ENCODE results near the gene PLCH1. TPM values are rescaled to one million over a fixed set of nuclear protein-coding genes. Genes with fewer than 3 reads are reported as not detected.

Gene PLCH1
- total RNA-seq, 1 experiment from 2014 or later, result 3.8 TPM

- TF ChIP-seq, protein P1, sequence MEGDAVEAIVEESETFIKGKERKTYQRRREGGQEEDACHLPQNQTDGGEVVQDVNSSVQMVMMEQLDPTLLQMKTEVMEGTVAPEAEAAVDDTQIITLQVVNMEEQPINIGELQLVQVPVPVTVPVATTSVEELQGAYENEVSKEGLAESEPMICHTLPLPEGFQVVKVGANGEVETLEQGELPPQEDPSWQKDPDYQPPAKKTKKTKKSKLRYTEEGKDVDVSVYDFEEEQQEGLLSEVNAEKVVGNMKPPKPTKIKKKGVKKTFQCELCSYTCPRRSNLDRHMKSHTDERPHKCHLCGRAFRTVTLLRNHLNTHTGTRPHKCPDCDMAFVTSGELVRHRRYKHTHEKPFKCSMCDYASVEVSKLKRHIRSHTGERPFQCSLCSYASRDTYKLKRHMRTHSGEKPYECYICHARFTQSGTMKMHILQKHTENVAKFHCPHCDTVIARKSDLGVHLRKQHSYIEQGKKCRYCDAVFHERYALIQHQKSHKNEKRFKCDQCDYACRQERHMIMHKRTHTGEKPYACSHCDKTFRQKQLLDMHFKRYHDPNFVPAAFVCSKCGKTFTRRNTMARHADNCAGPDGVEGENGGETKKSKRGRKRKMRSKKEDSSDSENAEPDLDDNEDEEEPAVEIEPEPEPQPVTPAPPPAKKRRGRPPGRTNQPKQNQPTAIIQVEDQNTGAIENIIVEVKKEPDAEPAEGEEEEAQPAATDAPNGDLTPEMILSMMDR (IDR thresholded peaks at IDR 0.05 in 2 of 3, conservative IDR thresholded peaks at IDR 0.05 in 1 of 3; ENCODE audit: borderline replicate concordance in 1 of 3, insufficient read depth in 1 of 3, low read depth in 2 of 3, low read length in 2 of 3), result no peak
- TF ChIP-seq ZFX (IDR thresholded peaks at IDR 0.05), result no peak
- TF ChIP-seq SRF (IDR thresholded peaks at IDR 0.05; ENCODE audit: low read depth), result no peak
Observed at GRCh38 chr3:155329513-155330048, 415.3 kb downstream of the PLCH1 start (continued).

DNA sequence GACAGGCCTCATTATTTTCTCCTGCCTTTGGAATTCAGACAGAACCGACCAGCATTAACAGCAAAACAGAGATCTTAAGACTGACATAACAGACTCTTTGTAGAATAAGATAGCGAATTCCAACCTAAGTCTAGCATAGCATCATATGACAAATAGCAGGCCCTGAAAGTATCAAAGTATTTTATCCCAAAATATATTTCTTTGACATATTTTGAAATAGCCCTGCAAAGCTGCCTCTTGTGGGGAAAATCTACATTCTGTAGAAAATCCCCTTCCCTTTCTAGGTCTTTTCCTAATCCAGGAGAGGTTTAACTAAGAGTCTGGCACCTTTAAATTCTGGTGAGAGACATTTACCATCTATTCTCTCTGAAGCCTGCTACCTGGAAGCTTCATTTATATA lies 417.0 kb downstream of the PLCH1 start:
- no peak overlapping the region for H3K4me3 ChIP-seq (replicated peaks in 1 of 2; ENCODE audit: low read depth in 1 of 2, low read length in 2 of 2)
- H3K4me2 ChIP-seq (ENCODE audit: low read length), result no peak overlapping the region
- ATAC-seq (no peak), DNase-seq (ENCODE audit: low read depth, low spot score) (no peak)
- H4K20me1 ChIP-seq (ENCODE audit: insufficient read depth), result no peaks in the 10 kb centered on the region
- H3K9me3 ChIP-seq (ENCODE audit: control insufficient read depth in 1 of 2, insufficient read depth in 1 of 2, low read depth in 1 of 2, low read length in 2 of 2), result no peaks in the 10 kb centered on the region
- H3K4me1 ChIP-seq (ENCODE audit: control insufficient read depth in 1 of 2, insufficient read depth in 2 of 2, low read length in 2 of 2), result no peaks in the 10 kb centered on the region
- no peak overlapping the region for H2AFZ ChIP-seq (ENCODE audit: low read depth, low read length, poor library complexity, severe bottlenecking)
- no peaks in the 10 kb centered on the region for H3K79me2 ChIP-seq (ENCODE audit: insufficient read depth, low read length)
- no peaks in the 10 kb centered on the region for H3K9me2 ChIP-seq (ENCODE audit: insufficient read depth)
- H3K36me3 ChIP-seq (ENCODE audit: control insufficient read depth in 1 of 2, insufficient read depth in 2 of 2, low read length in 2 of 2), result no peaks in the 10 kb centered on the region
- intact Hi-C loops (cut with micrococcal nuclease), result no loop called here
- ChIA-PET RAD21 (ENCODE audit: low non-redundant PET in 1 of 2, low total read pairs in 2 of 2, uncharacterized antibody in 2 of 2, unreplicated experiment in 2 of 2) (no interaction called here), CTCF (no interaction called here), POLR2A (no interaction called here)
- no peak for TF ChIP-seq SP1 (IDR thresholded peaks at IDR 0.05; ENCODE audit: low read depth)
- TF ChIP-seq CBX3 (IDR thresholded peaks at IDR 0.05; ENCODE audit: low read depth), result no peak
- TF ChIP-seq, protein P2, sequence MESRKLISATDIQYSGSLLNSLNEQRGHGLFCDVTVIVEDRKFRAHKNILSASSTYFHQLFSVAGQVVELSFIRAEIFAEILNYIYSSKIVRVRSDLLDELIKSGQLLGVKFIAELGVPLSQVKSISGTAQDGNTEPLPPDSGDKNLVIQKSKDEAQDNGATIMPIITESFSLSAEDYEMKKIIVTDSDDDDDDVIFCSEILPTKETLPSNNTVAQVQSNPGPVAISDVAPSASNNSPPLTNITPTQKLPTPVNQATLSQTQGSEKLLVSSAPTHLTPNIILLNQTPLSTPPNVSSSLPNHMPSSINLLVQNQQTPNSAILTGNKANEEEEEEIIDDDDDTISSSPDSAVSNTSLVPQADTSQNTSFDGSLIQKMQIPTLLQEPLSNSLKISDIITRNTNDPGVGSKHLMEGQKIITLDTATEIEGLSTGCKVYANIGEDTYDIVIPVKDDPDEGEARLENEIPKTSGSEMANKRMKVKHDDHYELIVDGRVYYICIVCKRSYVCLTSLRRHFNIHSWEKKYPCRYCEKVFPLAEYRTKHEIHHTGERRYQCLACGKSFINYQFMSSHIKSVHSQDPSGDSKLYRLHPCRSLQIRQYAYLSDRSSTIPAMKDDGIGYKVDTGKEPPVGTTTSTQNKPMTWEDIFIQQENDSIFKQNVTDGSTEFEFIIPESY (IDR thresholded peaks at IDR 0.05; ENCODE audit: extremely low read depth, insufficient replicate concordance, low read length), result no peak
- no peak for TF ChIP-seq YY1 (IDR thresholded peaks at IDR 0.05; ENCODE audit: extremely low read depth, insufficient replicate concordance, low read depth, low read length)
- no peak for TF ChIP-seq POLR2A (IDR thresholded peaks at IDR 0.05; ENCODE audit: borderline replicate concordance, extremely low read depth, insufficient read depth, insufficient read length)
- no peaks in the 10 kb centered on the region for H3K27me3 ChIP-seq (ENCODE audit: insufficient read depth, low read length)
- no peak overlapping the region for H3K9ac ChIP-seq (ENCODE audit: low read length)
- BruUV-seq (replicated peaks), result no TSS peak
- no peak overlapping the region for H3K27ac ChIP-seq (ENCODE audit: low read depth, low read length)
